Right renal cortex interstitium (tissue), 3 donors: ENCODE measurements around the gene AMMECR1. TPM values are rescaled to one million over a fixed set of nuclear protein-coding genes. Genes with fewer than 3 reads are reported as not detected.
"Not testable (repeated sequence)": the region's sequence is repeated elsewhere in the genome, so short reads cannot be mapped to it uniquely, and the experiment has no call there.

Experiments
- DNase-seq, 3 donors: peaks; one replicate each; pipeline ENCODE4 v3.0.0-alpha.2; 2013; ENCODE audit warnings: low read depth in 3 of 3, low spot score in 2 of 3
- polyA plus RNA-seq, 3 donors: library from polyadenylated mRNA; unstranded; fragments of 120-200 nt; gene quantifications; one replicate each; pipeline ENCODE4 v1.2.1, GENCODE V29; 2013; ENCODE audit not compliant: insufficient read length in 3 of 3

The AMMECR1 gene
- polyA plus RNA-seq, 3 donors, result 18.8 to 19.6 (median 19.2) TPM

DNA sequence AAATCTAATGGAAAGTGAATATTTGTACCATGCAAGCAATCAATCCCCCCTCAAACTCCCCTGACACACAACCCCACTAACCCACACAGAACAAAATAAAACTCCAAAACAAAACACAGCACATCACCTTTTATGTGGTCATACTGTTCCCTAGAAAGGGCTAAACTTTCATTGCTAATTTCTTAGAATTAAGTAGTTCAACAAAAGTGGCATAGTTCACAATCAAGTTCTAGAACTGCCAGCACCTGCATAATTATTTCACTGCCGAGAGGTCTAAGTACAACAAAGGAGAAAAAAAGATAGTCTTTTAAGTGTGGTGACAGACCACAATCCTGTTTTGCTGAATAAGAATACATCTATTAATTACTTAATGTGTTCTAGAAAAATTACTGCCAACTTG lies 58.8 kb downstream of the AMMECR1 start:
- no peak for DNase-seq

DNA sequence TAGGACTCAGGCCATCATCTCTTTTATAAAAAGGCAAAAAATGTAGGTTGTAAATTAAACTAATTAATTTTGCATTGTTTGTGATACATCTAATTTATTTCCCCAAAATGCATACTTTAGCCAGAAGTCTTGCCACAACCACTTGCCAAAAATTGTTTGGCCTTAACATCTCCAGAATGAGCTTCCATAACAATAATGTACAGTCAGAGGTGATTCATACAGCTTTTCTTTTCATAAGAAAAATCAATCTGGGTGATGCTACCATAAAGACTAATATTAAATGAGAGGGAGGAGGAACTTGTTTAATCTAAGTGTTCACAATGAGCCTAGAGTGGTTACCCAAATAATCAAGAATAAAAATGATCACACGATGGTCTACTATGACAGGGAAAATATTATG lies 59.3 kb downstream of the AMMECR1 start:
- no peak for DNase-seq

DNA sequence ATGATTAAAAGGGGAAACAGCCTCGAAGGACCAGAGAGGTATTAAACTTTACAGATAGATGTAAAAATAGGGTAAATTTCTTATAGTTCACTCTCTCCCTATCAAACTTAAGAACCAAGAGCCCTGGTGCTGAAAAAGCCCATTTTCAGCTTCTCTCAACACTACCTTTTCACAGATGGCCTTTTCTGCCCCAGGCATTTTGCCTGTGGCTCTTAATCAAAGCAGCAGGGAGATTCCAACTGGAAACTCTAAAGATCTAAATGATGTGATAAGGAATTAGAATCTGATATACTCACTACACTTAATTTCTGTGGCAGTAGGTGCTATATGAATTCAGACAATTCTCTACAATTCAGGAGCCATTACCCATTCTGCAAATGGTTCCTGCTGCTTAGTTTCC lies 60.0 kb downstream of the AMMECR1 start:
- no peak for DNase-seq

DNA sequence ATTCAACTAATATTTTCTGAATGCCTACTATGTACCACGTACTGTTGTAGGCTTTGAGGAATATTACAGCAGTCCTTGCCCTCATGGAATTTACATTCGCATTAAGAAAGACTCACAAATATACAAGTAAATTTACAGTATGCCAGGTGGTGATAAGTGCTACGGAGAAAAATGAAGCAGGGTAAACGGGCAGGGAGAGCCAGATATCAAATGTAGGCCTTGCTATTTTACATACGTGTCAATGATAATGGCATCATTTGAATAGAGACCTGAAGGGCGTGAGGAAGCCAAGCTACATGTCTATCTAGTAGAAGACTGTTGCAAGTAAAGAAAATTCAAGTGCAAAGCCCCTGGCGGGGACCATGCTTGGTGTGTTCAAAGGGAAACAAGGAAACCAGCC lies 65.2 kb downstream of the AMMECR1 start:
- DNase-seq, result no peak

DNA sequence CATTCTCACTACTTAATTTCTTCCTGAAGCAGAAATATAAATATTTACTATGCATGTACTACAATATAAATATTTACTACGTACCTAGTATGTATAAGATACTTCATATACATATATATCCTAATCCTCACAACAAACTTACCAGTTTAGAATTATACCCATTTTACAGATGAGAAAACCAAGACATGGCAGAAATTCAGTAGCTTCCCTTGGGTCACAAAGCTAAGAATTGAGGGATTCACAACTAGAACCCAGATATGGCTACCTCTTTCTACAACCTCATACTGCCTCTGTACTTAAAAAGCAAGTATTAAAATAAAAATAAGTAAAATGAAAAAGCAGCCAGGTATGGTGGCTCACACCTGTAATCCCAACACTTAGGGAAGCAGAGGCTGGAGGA lies 65.9 kb downstream of the AMMECR1 start:
- DNase-seq, result no peak

DNA sequence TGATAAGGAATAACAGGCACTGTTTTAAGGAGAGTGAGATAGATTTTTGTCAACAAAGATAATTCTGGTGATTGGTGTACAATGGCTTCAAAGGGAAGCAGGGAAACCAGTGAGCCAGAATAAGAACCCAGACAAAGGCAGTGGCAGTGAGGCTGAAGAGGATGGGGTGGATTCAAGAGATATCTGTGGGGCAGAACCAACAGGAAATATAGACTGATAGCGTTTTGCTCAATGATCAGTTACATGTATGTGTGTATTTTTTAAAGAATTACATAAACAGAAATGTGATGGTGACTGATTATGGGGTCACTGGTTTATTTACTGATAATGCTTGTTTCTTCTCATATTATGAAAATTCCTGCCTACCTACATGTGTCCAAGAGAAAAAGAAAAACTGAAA lies 66.4 kb downstream of the AMMECR1 start:
- DNase-seq, result no peak

DNA sequence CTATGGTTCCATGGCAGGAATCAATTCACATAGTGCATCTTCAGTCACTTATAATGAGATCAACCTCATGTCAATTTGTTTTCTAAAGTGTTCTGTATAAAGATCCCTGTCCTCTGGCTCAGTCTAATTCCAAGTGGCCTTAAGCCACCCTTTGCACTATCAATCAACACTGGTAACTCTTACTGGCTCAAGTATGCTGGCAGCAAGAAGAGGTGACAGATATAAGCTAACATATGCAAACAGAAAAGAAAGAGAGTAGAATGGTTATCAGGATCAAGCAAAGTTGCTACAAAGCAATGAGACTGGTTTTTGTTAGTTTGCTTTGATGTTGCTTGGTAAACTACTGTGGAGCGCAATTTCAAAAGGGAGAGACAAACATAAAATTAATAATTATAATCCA lies 67.0 kb downstream of the AMMECR1 start:
- DNase-seq, result no peak

DNA sequence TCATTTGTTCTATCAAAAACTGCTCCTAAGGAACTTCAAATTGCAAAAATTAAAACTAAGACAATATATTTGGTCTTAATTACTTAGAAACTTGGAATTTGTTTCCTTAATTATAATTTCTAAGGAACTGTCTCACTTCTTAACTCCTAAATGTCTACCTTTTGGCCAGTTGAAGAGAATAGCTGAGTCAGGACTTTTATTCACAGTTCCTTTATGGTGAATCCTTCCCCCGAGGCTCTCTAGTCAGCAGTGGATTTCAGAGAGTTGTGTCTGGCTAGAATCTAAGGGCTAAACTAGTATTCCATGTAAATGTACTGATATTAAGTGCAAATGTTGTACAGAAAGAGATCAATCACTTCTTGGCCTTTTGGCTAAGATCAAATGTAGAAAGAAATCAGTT lies 69.3 kb downstream of the AMMECR1 start:
- DNase-seq, result no peak

DNA sequence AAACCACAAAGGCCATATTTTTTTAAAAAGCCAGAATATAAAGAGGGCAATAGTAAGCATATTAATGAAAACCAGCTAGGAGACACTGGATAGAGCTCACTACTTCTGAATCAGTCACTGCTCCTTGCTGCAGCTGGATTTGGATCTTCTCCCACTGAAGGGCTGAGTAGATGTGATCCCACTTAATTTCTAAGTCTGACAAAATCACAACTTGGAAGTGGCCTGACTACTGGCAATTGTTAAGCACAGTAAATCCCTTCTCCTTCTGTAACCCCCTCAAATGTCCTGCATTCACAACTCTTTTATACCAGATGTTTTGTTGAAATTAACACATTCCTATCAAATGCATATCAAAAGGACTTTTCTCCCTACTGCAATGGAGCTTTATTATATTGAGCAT lies 72.9 kb downstream of the AMMECR1 start:
- DNase-seq, result no peak

DNA sequence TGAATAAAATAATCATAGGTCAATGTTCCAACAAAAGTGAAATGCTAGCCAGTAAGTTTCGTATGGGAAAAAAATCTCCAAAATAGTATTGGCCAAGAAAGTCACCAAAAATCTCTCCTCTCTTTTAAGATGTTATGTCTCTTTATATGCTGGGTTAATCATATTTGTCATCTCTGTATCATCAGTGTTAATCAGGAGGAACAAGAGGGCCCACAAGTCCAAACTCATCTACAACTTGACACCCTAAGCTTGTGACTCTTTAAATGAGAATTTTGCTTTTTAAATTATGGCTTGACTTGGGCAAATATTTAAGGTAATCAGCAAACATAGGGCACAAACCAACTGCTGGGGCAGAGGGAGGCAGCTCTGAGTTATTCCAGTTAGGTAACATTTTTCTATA lies 75.5 kb downstream of the AMMECR1 start:
- DNase-seq, result no peak

DNA sequence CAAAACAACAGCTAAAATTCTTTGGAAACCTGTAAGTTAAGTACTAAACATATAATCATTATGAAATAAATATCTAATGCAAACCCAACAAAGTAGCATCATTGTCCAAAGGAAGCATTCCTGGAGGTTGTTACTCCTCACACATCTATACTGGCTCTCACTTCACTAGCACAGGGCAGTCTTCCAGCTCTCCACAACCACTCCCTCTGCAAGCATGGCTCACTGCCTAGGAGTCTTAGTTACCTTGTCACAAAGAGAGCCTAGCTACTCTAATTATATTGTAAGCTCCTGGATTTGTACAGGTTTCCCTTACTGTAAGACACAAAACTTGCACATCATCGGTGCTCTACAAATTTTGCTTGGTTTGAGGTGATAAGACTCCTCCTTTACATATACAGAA lies 76.1 kb downstream of the AMMECR1 start:
- DNase-seq, result no peak

DNA sequence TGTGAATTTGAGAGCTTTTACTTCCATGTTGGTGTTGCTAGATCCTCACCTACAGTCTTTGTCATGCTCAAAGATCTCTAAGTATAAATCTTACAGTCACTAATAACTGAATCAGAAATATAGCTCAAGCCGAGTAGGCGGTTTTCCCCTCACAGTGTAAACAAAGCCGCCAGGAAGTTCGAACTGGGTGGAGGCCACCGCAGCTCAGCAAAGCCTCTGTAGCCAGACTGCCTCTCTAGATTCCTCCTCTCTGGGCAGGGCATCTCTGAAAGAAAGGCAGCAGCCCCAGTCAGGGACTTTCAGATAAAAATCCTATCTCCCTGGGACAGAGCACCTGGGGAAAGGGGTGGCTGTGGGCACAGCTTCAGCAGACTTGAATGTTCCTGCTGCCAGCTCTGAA lies 79.6 kb downstream of the AMMECR1 start:
- DNase-seq, result not testable (repeated sequence)

DNA sequence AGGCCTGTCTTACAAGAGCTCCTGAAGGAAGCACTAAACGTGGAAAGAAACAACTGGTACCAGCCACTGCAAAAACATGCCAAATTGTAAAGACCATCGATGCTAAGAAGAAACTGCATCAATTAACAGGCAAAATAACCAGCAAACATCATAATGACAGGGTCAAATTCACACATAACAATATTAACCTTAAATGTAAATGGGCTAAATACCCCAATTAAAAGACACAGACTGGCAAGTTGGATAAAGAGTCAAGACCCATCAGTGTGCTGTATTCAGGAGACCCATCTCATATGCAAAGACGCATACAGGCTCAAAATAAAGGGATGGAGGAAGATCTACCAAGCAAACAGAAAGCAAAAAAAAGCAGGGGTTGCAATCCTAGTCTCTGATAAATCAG lies 86.4 kb downstream of the AMMECR1 start:
- DNase-seq, result not testable (repeated sequence)

DNA sequence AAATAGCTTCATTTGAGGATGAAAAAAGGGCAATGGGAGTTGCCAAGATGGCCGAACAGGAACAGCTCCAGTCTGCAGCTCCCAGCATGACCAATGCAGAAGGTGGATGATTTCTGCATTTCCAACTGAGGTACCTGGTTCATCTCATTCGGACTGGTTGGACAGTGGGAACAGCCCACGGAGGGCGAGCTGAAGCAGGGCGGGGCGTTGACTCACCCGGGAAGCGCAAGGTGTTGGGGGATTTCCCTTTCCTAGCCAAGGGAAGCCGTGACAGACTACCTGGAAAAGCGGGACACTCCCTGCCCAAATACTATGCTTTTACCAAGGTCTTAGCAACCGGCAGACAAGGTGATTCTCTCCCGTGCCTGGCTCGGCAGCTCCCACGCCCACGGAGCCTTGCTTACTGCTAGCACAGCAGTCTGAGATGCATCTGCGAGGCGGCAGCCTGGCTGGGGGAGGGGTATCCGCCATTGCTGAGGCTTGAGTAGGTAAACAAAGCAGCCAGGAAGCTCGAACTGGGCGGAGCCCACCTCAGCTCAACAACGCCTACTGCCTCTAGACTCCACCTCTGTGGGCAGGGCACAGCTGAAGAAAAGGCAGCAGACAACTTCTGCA lies 88.3 kb downstream of the AMMECR1 start:
- not testable (repeated sequence) for DNase-seq

DNA sequence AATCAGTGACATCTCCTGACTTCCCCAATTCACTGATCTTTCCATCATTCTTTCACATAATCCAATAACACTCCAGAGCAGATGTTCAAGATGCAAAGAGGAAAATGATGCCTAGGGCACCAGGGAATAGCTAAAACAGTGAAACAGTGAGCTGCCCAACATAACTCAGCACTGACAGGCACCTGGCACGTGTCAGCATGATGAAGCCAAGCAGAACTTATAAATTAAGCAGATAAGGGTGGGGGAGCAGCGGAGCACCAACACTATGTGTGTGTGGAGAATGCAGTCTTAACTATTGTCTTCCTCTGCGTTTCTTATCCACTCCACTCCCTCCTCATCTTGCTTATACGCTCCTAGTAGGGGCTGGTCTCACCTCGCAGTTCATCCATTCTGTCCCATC lies 89.4 kb downstream of the AMMECR1 start:
- DNase-seq, result no peak

DNA sequence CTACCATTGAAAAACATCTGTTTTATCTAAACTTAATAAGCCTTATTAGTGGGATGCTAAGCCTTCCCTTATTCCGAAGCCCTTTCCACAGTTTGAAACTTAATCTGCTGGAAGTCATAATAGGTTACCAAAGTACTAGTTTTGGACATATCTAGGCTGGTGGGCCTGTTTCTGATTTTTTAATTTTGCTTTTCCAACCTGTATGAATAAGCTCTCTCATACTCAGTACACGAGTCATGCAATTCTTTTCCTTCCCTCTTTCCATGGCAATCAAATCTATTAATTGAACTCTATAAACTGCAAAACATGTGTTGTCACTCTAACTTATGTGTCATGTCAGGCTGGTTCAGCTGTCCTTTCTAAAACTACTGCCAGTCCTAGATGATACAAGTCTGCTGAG lies 91.0 kb downstream of the AMMECR1 start:
- no peak for DNase-seq

DNA sequence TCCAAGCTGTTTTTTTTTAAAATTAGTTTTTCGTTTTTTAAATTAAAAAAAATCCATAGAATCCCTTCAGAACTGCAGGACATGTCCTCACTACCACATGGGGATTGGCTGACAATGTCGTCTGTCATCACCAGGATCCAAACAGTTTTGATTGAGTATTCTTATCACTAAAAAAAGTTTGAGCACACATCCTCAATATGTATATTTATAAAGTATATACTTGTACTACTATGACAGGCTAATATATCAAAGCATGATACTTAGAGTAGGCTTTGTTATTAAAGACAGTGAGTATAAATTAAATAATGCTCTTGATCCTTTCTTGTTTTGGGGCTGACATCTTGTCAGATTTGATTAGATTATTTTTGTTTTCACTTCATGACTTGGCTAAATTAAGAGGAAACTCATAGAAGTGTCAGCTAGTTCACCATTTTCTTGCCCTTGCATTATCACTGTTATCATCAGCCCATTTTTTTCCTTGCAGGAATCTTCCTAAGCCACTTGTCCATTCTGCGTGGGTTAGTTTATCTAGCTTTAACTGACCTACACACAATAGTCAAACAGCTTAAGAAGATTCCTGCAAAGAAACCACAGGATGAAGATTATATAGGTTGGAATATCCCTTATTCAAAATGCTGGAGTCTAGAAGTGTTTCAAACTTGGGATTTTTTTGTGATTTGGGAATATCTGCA lies 92.8 kb downstream of the AMMECR1 start:
- no peak for DNase-seq

DNA sequence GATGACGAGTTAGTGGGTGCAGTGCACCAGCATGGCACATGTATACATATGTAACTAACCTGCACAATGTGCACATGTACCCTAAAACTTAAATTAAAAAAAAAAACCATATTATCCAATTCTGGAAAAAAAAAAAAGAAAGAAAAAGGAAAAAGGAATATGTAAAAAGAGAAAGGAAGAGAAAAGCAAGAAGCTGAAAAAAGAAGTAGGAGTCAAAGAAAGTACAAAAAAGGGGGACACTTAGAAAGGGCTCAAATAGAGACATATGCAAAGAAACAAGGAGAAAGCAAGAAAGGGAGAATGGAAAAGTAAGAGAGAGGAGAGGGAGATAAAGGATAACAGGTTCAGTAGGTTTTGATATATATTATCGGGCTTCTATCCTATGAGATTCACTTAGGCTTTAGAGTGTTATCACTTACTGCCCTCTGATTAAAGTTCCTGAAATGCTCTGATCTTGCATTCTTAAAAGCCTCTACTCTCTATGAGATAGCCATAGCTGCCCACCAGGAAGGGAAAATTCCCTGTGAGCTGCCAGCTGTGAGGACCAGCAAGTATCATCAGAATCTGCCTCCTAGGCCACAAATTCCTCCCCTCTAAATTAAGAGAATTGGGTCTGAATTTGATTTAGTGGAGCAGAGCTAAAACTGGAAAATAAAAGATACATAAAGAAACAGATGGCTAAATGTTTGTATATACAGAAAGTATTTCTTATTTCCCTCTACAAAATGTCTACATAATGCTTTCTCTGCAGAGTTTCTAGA lies 95.2 kb downstream of the AMMECR1 start:
- DNase-seq, result no peak

DNA sequence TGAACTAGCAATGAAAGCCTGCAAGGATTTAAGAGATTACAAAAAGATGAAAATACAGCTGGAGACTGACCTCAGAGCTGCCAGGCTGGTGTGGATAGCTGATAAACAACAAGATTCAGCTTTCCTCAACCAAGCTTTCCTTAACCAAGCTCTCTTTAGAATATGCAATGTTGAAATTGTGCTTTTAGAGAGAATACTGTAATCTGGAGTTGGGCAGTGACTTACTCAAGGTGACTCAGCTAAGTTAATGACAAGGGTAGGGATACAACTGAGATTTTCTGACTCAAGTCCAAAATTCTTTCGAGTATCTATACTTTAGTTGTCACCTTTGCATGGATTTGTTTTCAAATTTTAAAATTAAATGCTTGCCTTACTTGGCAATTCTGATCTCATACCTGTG lies 98.0 kb downstream of the AMMECR1 start:
- DNase-seq, result no peak

DNA sequence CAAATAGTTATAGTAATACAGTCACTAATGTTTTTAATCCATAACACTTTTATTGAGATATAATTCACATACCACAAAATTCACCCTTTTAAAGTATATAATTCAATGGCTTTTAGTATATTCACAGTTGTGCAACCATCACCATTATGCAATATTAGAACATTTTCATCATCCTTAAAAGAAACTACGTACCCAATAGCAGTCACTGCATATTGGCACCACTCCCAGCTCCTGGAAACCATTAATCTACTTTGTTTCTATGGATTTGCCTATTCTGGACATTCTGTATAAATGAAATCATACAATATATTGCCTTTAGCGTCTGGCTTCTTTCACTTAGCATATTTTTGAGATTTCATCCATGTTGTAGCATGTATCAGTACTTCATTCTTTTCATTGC lies 99.3 kb downstream of the AMMECR1 start:
- DNase-seq, result no peak

DNA sequence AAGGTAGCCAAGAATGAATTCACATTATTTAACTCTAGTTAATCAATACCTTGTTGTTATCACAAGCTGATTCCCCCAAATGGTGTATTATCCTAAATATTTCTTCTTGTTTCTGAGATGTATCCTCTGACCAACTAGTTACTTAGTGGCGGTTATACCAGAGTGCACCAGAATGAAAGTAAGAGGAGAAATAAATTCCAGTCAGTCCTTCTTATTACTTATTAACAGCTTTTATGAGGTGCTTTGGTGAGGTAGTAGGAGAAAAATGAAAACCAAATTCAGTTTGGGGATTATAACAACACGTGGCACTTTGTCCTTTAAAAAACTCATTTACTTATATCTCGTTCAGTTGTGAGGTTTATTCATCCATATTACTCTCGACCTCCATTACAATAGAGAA lies 101.9 kb downstream of the AMMECR1 start:
- DNase-seq, result no peak

DNA sequence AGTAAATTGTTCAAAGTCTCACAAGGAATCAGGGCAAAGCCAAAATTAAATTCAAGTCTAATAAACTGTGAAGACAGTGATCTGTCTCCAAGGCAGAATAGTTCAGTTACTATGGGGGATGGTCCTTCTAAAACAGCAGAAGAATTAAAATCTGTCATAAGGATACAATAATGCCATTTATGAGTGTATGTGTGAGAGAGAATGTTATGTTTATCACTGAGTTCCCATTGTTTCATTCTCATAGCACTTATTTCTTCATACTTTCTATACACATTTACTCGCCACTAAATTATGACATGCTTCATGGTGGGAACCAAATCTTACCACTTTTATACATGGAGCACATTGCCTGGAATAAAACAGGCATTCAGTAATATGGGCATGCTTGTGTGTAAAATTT lies 102.5 kb downstream of the AMMECR1 start:
- DNase-seq, result no peak
